Measurements from ENCODE around the gene TRAF2.

DNA sequence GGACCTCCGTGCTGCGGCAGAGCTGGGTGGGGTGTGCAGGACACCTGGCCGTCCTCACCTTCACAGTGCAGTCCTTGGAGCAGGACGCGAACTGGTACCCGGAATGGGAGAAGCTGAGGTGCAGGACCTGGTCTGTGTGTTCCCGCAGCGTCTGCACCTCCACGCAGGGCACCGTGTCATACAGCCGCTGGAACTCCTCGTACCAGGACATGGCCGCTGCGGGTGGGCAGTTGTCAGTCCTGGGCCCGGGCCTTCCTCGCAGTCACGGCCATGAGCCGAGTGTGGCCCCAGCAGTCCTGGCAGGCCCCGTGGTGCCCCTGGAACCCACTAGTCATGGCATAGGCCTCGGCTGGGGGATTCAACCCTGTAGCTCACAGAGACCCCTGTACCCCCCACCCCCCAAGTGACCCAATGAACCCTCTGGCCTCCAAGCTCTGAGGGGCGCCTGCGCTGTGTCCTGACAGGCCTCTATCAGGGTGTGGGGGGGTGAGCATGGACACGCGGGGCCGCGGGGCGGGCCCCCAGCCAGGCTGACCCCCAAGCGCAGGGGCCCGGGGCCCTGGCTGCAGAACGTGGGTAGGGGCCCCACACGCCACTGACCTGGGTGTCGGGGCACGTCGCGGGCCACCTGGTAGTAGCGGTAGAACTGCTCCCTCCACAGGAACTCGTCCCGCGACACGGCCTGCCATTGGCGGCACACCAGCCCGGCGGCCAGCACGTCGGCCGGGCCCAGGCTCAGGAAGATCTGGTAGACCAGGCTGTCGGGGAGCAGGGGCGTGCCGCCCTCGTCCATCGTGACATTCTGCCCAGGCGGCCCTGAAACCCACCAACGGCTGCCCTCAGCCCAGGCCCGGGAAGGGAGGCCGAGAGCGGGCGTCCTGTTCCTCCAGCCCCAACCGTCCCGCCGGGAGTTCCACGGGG lies 57.2 kb downstream of the TRAF2 start:
- TF ChIP-seq, protein P1, sequence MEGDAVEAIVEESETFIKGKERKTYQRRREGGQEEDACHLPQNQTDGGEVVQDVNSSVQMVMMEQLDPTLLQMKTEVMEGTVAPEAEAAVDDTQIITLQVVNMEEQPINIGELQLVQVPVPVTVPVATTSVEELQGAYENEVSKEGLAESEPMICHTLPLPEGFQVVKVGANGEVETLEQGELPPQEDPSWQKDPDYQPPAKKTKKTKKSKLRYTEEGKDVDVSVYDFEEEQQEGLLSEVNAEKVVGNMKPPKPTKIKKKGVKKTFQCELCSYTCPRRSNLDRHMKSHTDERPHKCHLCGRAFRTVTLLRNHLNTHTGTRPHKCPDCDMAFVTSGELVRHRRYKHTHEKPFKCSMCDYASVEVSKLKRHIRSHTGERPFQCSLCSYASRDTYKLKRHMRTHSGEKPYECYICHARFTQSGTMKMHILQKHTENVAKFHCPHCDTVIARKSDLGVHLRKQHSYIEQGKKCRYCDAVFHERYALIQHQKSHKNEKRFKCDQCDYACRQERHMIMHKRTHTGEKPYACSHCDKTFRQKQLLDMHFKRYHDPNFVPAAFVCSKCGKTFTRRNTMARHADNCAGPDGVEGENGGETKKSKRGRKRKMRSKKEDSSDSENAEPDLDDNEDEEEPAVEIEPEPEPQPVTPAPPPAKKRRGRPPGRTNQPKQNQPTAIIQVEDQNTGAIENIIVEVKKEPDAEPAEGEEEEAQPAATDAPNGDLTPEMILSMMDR (IDR thresholded peaks at IDR 0.05; ENCODE audit: low read length): no peak; the same call in 1 of the 2 replicates
- TF ChIP-seq EZH2 (optimal IDR thresholded peaks at IDR 0.05; ENCODE audit: low read depth, low read length): no peak

Data from MM.1S (cell line).